Measurements from ENCODE around the gene SYNGAP1.

DNA sequence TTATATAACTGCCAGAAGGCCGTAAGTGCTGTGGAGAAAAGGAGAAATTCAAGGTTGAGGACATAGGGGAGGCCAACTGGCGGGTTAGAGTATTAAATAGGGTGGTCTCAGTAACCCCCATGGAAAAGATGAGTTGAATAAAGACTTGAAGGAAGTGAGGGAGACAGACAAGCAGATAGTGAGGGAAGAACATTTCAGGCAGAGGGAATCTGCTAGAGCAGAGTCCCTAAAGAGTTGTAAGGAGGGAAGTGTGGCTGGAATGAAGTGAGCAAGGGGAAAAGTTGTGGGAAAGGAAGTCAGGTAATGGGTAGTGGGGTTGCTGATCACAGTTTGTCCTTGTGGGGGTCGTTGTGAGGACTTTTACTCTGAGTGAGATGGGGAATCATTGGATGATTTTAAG lies 26.9 kb upstream of the SYNGAP1 start:
- TF ChIP-seq POLR2A (IDR thresholded peaks at IDR 0.05) (no peak), CTCF (IDR thresholded peaks at IDR 0.05) (no peak)
